ENCODE measurements around the gene ZIC4. TPM values are rescaled to one million over a fixed set of nuclear protein-coding genes. Genes with fewer than 3 reads are reported as not detected.

Gene ZIC4
- total and polyA plus RNA-seq, 2 of the 4 experiments (the other 2 are of a cell fraction) = not detected

GRCh38 chr3:147356909-147357900 lies 49.1 kb downstream of the ZIC4 start (continued):
- TF ChIP-seq USF2 (IDR thresholded peaks at IDR 0.05; ENCODE audit: low read depth, low read length) = no peak

GRCh38 chr3:147356145-147356908 lies 50.0 kb downstream of the ZIC4 start:
- H2AFZ ChIP-seq (replicated peaks; ENCODE audit: low read length, poor library complexity) = no peak overlapping the region
- H3K4me3 ChIP-seq (ENCODE audit: insufficient read depth, low read depth, low read length) = no peak overlapping the region
- no peak overlapping the region for H3K14ac ChIP-seq (replicated peaks; ENCODE audit: low read depth, low read length)
- no peak overlapping the region for H2AK5ac ChIP-seq (ENCODE audit: low read depth, low read length)
- H3K9me1 ChIP-seq (ENCODE audit: insufficient read depth, low read length) = no peaks in the 10 kb centered on the region
- H3K4me1 ChIP-seq (ENCODE audit: control insufficient read depth, insufficient read depth, low read length) = no peaks in the 10 kb centered on the region
- no peak overlapping the region for H2BK15ac ChIP-seq (ENCODE audit: low read depth, low read length)
- CTCF ChIA-PET = no interaction called here
- H2BK20ac ChIP-seq (ENCODE audit: low read depth, low read length) = no peak overlapping the region
- intact Hi-C loops (cut with micrococcal nuclease) (no loop called here), in situ Hi-C loops (cut with MboI; ENCODE audit: low sequenced_read_pairs) (no loop called here), dilution Hi-C loops (cut with HindIII; ENCODE audit: low sequenced_read_pairs, unreplicated experiment) (no loop called here)
- no peak overlapping the region for H3K4ac ChIP-seq (ENCODE audit: low read depth, low read length)
- no peak overlapping the region for H2BK120ac ChIP-seq (ENCODE audit: low read depth, low read length)
- TF ChIP-seq MXI1 (IDR thresholded peaks at IDR 0.05; ENCODE audit: borderline replicate concordance, low read depth, low read length) (no peak), RCOR1 (IDR thresholded peaks at IDR 0.05; ENCODE audit: insufficient replicate concordance, low read length) (no peak), POLR2A (IDR thresholded peaks at IDR 0.05; ENCODE audit: low read depth, low read length) (no peak), ELK1 (IDR thresholded peaks at IDR 0.05; ENCODE audit: borderline replicate concordance, low read depth, low read length) (no peak)
- H2BK5ac ChIP-seq (ENCODE audit: low read depth, low read length, poor library complexity, severe bottlenecking) = no peak overlapping the region
- H4K8ac ChIP-seq (ENCODE audit: low read depth in 2 of 2, low read length in 2 of 2) = no peak overlapping the region
- no peaks in the 10 kb centered on the region for H4K20me1 ChIP-seq (ENCODE audit: insufficient read depth, low read length)
- DNase-seq (no peak), ATAC-seq (ENCODE audit: low read depth) (no peak)
- no peaks in the 10 kb centered on the region for H3K36me3 ChIP-seq (ENCODE audit: control insufficient read depth, insufficient read depth, low read length)
- no peak overlapping the region for H3K9ac ChIP-seq (ENCODE audit: low read depth, low read length)
- peaks cover 17% of the 10 kb centered on the region for H3K9me3 ChIP-seq (ENCODE audit: control insufficient read depth, insufficient read depth, low read length)
- H3K27ac ChIP-seq (ENCODE audit: insufficient read depth, low read length) = no peak overlapping the region
- no peak overlapping the region for H3K56ac ChIP-seq (ENCODE audit: extremely low read depth, insufficient read depth, low read length)
- no peaks in the 10 kb centered on the region for H3K79me1 ChIP-seq (ENCODE audit: low read depth in 1 of 2, low read length in 2 of 2)
- H3K4me2 ChIP-seq (ENCODE audit: low read depth, low read length) = no peak overlapping the region
- POLR2A ChIA-PET (ENCODE audit: unreplicated experiment) = no interaction called here
- H3K27me3 ChIP-seq (ENCODE audit: control insufficient read depth, insufficient read depth, low read length) = peaks cover 70% of the 10 kb centered on the region
- no peak overlapping the region for H4K91ac ChIP-seq (ENCODE audit: insufficient read depth, low read depth, low read length)
- H3K18ac ChIP-seq (ENCODE audit: low read depth, low read length) = no peak overlapping the region
- 0% methylated on average over 1 of the region's 26 CpGs; no CpG with 5 or more reads in 1 of the 2 experiments for WGBS, 2 experiments (ENCODE audit: extremely low coverage in 2 of 2, insufficient read length in 1 of 2)
- no peak overlapping the region for H2AK9ac ChIP-seq (replicated peaks; ENCODE audit: low read depth, low read length, poor library complexity)
- H3K23ac ChIP-seq (ENCODE audit: low read depth, low read length) = no peak overlapping the region
- H4K5ac ChIP-seq (ENCODE audit: low read depth, low read length) = no peak overlapping the region
- BruUV-seq (replicated peaks) = no TSS peak
